HepG2 (cell line): ENCODE data around the gene LYRM4. TPM values are rescaled to one million over a fixed set of nuclear protein-coding genes. Genes with fewer than 3 reads are reported as not detected.

ENCODE experiments used
- AKNA ChIP-seq: sonication (generic); formaldehyde crosslinking; IDR thresholded peaks from 2 replicates; pipeline ENCODE4 v1.4.0; 2020; ENCODE audit warnings: missing genetic modification reagents, borderline replicate concordance
- ARNT2 ChIP-seq: sonication (generic); formaldehyde crosslinking; IDR thresholded peaks from 2 replicates; pipeline ENCODE4 v1.8.0; 2022; ENCODE audit warnings: mild to moderate bottlenecking, low read depth, missing genetic modification reagents, moderate library complexity
- FOXO4 ChIP-seq: sonication (generic); formaldehyde crosslinking; conservative IDR thresholded peaks from 2 replicates; pipeline ENCODE4 v1.8.1; 2023; ENCODE audit warnings: missing genetic modification reagents
- KLF15 ChIP-seq: sonication (generic); formaldehyde crosslinking; IDR thresholded peaks from 2 replicates; pipeline ENCODE4 v1.8.1; 2023; ENCODE audit warnings: borderline replicate concordance, mild to moderate bottlenecking, inconsistent platforms, missing genetic modification reagents, mixed read lengths
- LCORL ChIP-seq, 2 experiments: fragments of 450-650 bp in 1 of 2; sonication (generic) in 1 of 2; formaldehyde crosslinking in 1 of 2; IDR thresholded peaks; 2 replicates each; pipeline versions ENCODE4 v1.5.0 to v1.6.1; 2017 to 2020; ENCODE audit warnings: antibody characterized with exemption in 1 of 2, missing genetic modification reagents in 1 of 2
- MAX ChIP-seq: IDR thresholded peaks from 2 replicates; pipeline ENCODE4 v1.6.1; 2012; ENCODE audit warnings: inconsistent platforms
- MBNL3 ChIP-seq: fragments of 250-450 bp; sonication (Bioruptor Pico); conservative IDR thresholded peaks from 2 replicates; pipeline ENCODE4 v1.8.0; 2022; ENCODE audit warnings: mild to moderate bottlenecking, inconsistent platforms
- NR1H2 ChIP-seq: sonication (generic); formaldehyde crosslinking; IDR thresholded peaks from 2 replicates; pipeline ENCODE4 v1.8.1; 2022; ENCODE audit warnings: low read depth, missing genetic modification reagents, borderline replicate concordance
- NR2C2 ChIP-seq: sonication (generic); formaldehyde crosslinking; IDR thresholded peaks from 2 replicates; pipeline ENCODE4 v1.4.0; 2020; ENCODE audit warnings: missing genetic modification reagents, mild to moderate bottlenecking, moderate library complexity, borderline replicate concordance
- RAD51 ChIP-seq: fragments of 450-650 bp; IDR thresholded peaks from 2 replicates; pipeline ENCODE4 v1.6.1; 2016; ENCODE audit warnings: borderline replicate concordance
- TSC22D2 ChIP-seq: sonication (generic); formaldehyde crosslinking; IDR thresholded peaks from 2 replicates; pipeline ENCODE4 v1.5.1; 2020; ENCODE audit warnings: missing genetic modification reagents, mild to moderate bottlenecking, borderline replicate concordance
- ZBTB37 ChIP-seq: sonication (generic); formaldehyde crosslinking; IDR thresholded peaks from 2 replicates; pipeline ENCODE4 v1.4.0; 2020; ENCODE audit warnings: mild to moderate bottlenecking, missing genetic modification reagents
- ZFP41 ChIP-seq: sonication (generic); formaldehyde crosslinking; IDR thresholded peaks from 2 replicates; pipeline ENCODE4 v1.4.0; 2020; ENCODE audit warnings: mild to moderate bottlenecking, missing genetic modification reagents, borderline replicate concordance
- ZFP82 ChIP-seq: sonication (generic); formaldehyde crosslinking; IDR thresholded peaks from 2 replicates; pipeline ENCODE4 v1.5.1; 2020; ENCODE audit warnings: mild to moderate bottlenecking, missing genetic modification reagents, borderline replicate concordance
- ZNF234 ChIP-seq: sonication (generic); formaldehyde crosslinking; conservative IDR thresholded peaks from 2 replicates; pipeline ENCODE4 v1.5.1; 2020; ENCODE audit warnings: mild to moderate bottlenecking, missing genetic modification reagents
- ZNF24 ChIP-seq: fragments of 450-650 bp; IDR thresholded peaks from 2 replicates; pipeline ENCODE4 v1.6.1; 2017; ENCODE audit warnings: antibody characterized with exemption, mild to moderate bottlenecking
- ZXDC ChIP-seq: sonication (generic); formaldehyde crosslinking; IDR thresholded peaks from 2 replicates; pipeline ENCODE4 v1.5.0; 2020; ENCODE audit warnings: mild to moderate bottlenecking, missing genetic modification reagents
- polyA plus RNA-seq, 8 experiments: library from polyadenylated mRNA; depleted of rRNA in 3 of 8; stranded (reverse) in 7 of 8; unstranded in 1 of 8; fragments of >200 nt; fragmentation: Illumina TruSeq in 4 of 8; extraction: Trizol in 4 of 8; gene quantifications; 2 replicates each; pipeline versions ENCODE4 v1.2.1 to v1.2.3, GENCODE V29; 2011 to 2016; ENCODE audit warnings: low read depth in 4 of 8, missing spikeins in 1 of 8, mixed read lengths in 1 of 8; ENCODE audit not compliant: insufficient read depth in 1 of 8
- total RNA-seq, 5 experiments: library from RNA; depleted of rRNA; stranded (reverse); fragments of >200 nt; fragmentation: Illumina TruSeq; extraction: Trizol; gene quantifications; 2 replicates each; pipeline ENCODE4 v1.2.3, GENCODE V29; 2016; ENCODE audit warnings: low read depth in 1 of 5

Gene LYRM4
- total and polyA plus RNA-seq, 2 of the 13 experiments (the other 11 are each of a cell fraction or from before 2014, with no cell fraction given): 64.6 to 67.5 TPM

GRCh38 chr6:5059036-5059896 lies 201.5 kb downstream of the LYRM4 start (continued):
- peak; percentile 86 for TF ChIP-seq MAX
- no peak for TF ChIP-seq ZXDC (CRISPR knock-in tag)
- TF ChIP-seq LCORL (IDR thresholded peaks at IDR 0.05): peak; percentile 96
- TF ChIP-seq LCORL (CRISPR knock-in tag; IDR thresholded peaks at IDR 0.05): peak; percentile 98
- no peak for TF ChIP-seq AKNA
- no peak for TF ChIP-seq KLF15 (CRISPR knock-in tag)
- no peak for TF ChIP-seq ZFP41 (CRISPR knock-in tag)
- no peak for TF ChIP-seq ZNF234 (CRISPR knock-in tag)
- no peak for TF ChIP-seq MBNL3 (CRISPR knock-in tag)
- no peak for TF ChIP-seq ARNT2 (CRISPR knock-in tag)
- no peak for TF ChIP-seq NR1H2 (CRISPR knock-in tag)
- TF ChIP-seq ZBTB37 (CRISPR knock-in tag): no peak
- 0 out of 2 replicates have a peak, but pooled peaks have one; percentile 9 for TF ChIP-seq RAD51
- no peak for TF ChIP-seq TSC22D2 (CRISPR knock-in tag)
- no peak for TF ChIP-seq ZFP82 (CRISPR knock-in tag)
- peak; percentile 66; the same call in 1 of the 2 replicates for TF ChIP-seq ZNF24
- TF ChIP-seq NR2C2 (CRISPR knock-in tag): peak; percentile 73; the same call in 1 of the 2 replicates
- TF ChIP-seq FOXO4 (CRISPR knock-in tag): no peak
